WTC11 (cell line): Measurements from ENCODE around the gene SYCE3. TPM values are rescaled to one million over a fixed set of nuclear protein-coding genes. Genes with fewer than 3 reads are reported as not detected.

Experiments
- ATAC-seq: fragments of 200-7000 bp; cut with Tn5 transposase; 2 replicates; pipeline ENCODE4 v1.10.0; 2021; ENCODE audit warnings: mild to moderate bottlenecking, moderate library complexity
- CTCF ChIA-PET: fragments of 300-600 bp; sonication (Branson Sonifier 250); formaldehyde crosslinking; loops from one replicate; lab custom pipeline; 2021; ENCODE audit warnings: antibody characterized with exemption; lab: Charles Lee
- POLR2A ChIA-PET: fragments of 350-600 bp; sonication (Branson Sonifier 250); formaldehyde crosslinking; loops from one replicate; lab custom pipeline; 2021; ENCODE audit warnings: antibody characterized with exemption; lab: Charles Lee
- DNase-seq: peaks from one replicate; pipeline ENCODE4 v3.0.0; 2021; ENCODE audit warnings: low spot score
- H3K27ac Mint-ChIP-seq: 2 replicates; pipeline ENCODE4 v1.8.0; 2021; ENCODE audit warnings: mixed read lengths
- H3K27me3 Mint-ChIP-seq: 2 replicates; pipeline ENCODE4 v1.8.0; 2021; ENCODE audit warnings: low read depth, mild to moderate bottlenecking, moderate library complexity, mixed read lengths
- H3K36me3 Mint-ChIP-seq: 2 replicates; pipeline ENCODE4 v1.8.0; 2021; ENCODE audit warnings: mixed read lengths
- H3K4me1 Mint-ChIP-seq: 2 replicates; pipeline ENCODE4 v1.8.0; 2022; ENCODE audit warnings: mixed read lengths
- H3K4me3 Mint-ChIP-seq: 2 replicates; pipeline ENCODE4 v1.8.0; 2021; ENCODE audit warnings: mild to moderate bottlenecking, moderate library complexity, mixed read lengths
- H3K9me3 Mint-ChIP-seq: 2 replicates; pipeline ENCODE4 v1.8.0; 2021; ENCODE audit warnings: mixed read lengths
- AFF4 ChIP-seq: sonication (generic); formaldehyde crosslinking; IDR thresholded peaks from 2 replicates; pipeline ENCODE4 v1.8.1; 2023; ENCODE audit warnings: mild to moderate bottlenecking, missing genetic modification reagents, borderline replicate concordance
- ATF3 ChIP-seq: sonication (generic); formaldehyde crosslinking; conservative IDR thresholded peaks from 2 replicates; pipeline ENCODE4 v1.8.1; 2022; ENCODE audit warnings: mild to moderate bottlenecking, missing genetic modification reagents
- E2F1 ChIP-seq: sonication (generic); formaldehyde crosslinking; IDR thresholded peaks from 2 replicates; pipeline ENCODE4 v1.8.0; 2022; ENCODE audit warnings: mild to moderate bottlenecking, missing genetic modification reagents
- FOXJ3 ChIP-seq: sonication (generic); formaldehyde crosslinking; IDR thresholded peaks from 2 replicates; pipeline ENCODE4 v1.9.0; 2021; ENCODE audit warnings: missing genetic modification reagents, mild to moderate bottlenecking, borderline replicate concordance
- FOXP1 ChIP-seq: sonication (generic); formaldehyde crosslinking; IDR thresholded peaks from 2 replicates; pipeline ENCODE4 v1.8.0; 2022; ENCODE audit warnings: missing genetic modification reagents, mild to moderate bottlenecking, moderate library complexity, borderline replicate concordance
- GABPB1 ChIP-seq: sonication (generic); formaldehyde crosslinking; IDR thresholded peaks from 2 replicates; pipeline ENCODE4 v1.8.1; 2023; ENCODE audit warnings: mild to moderate bottlenecking, missing genetic modification reagents
- JAZF1 ChIP-seq: fragments of 250-450 bp; sonication (Bioruptor Pico); IDR thresholded peaks from 2 replicates; pipeline ENCODE4 v1.9.0; 2021; ENCODE audit warnings: moderate library complexity, mild to moderate bottlenecking, inconsistent platforms
- KAT7 ChIP-seq: sonication (generic); formaldehyde crosslinking; IDR thresholded peaks from 2 replicates; pipeline ENCODE4 v1.8.1; 2023; ENCODE audit warnings: missing genetic modification reagents, mild to moderate bottlenecking, borderline replicate concordance
- MYBL2 ChIP-seq: sonication (generic); formaldehyde crosslinking; IDR thresholded peaks from 2 replicates; pipeline ENCODE4 v1.8.1; 2023; ENCODE audit warnings: mild to moderate bottlenecking, moderate library complexity, missing genetic modification reagents
- NFYB ChIP-seq: sonication (generic); formaldehyde crosslinking; conservative IDR thresholded peaks from 2 replicates; pipeline ENCODE4 v1.8.0; 2022; ENCODE audit warnings: low read depth, missing genetic modification reagents
- NR2C2 ChIP-seq: sonication (generic); formaldehyde crosslinking; IDR thresholded peaks from 2 replicates; pipeline ENCODE4 v1.8.0; 2022; ENCODE audit warnings: mild to moderate bottlenecking, missing genetic modification reagents
- RORB ChIP-seq: fragments of 250-450 bp; sonication (Bioruptor Pico); IDR thresholded peaks from 2 replicates; pipeline ENCODE4 v1.9.0; 2021; ENCODE audit warnings: mild to moderate bottlenecking
- SP1 ChIP-seq: sonication (generic); formaldehyde crosslinking; conservative IDR thresholded peaks from 2 replicates; pipeline ENCODE4 v1.8.1; 2022; ENCODE audit warnings: missing genetic modification reagents
- TEAD1 ChIP-seq: sonication (generic); formaldehyde crosslinking; IDR thresholded peaks from 2 replicates; pipeline ENCODE4 v1.8.0; 2022; ENCODE audit warnings: mild to moderate bottlenecking, missing genetic modification reagents
- TP53 ChIP-seq: sonication (generic); formaldehyde crosslinking; IDR thresholded peaks from 2 replicates; pipeline ENCODE4 v1.8.1; 2023; ENCODE audit warnings: mild to moderate bottlenecking, missing genetic modification reagents
- ZBTB21 ChIP-seq: sonication (generic); formaldehyde crosslinking; IDR thresholded peaks from 2 replicates; pipeline ENCODE4 v1.8.1; 2023; ENCODE audit warnings: mild to moderate bottlenecking, missing genetic modification reagents, borderline replicate concordance
- ZBTB43 ChIP-seq: sonication (generic); formaldehyde crosslinking; IDR thresholded peaks from 2 replicates; pipeline ENCODE4 v1.8.1; 2023; ENCODE audit warnings: mild to moderate bottlenecking, missing genetic modification reagents
- ZNF219 ChIP-seq: sonication (generic); formaldehyde crosslinking; IDR thresholded peaks from 2 replicates; pipeline ENCODE4 v1.8.0; 2023; ENCODE audit warnings: missing genetic modification reagents, mild to moderate bottlenecking, borderline replicate concordance
- ZNF232 ChIP-seq: sonication (generic); formaldehyde crosslinking; IDR thresholded peaks from 2 replicates; pipeline ENCODE4 v1.8.0; 2022; ENCODE audit warnings: mild to moderate bottlenecking, missing genetic modification reagents
- ZNF317 ChIP-seq: sonication (generic); formaldehyde crosslinking; IDR thresholded peaks from 2 replicates; pipeline ENCODE4 v1.8.1; 2023; ENCODE audit warnings: low read depth, mild to moderate bottlenecking, moderate library complexity, missing genetic modification reagents, borderline replicate concordance
- ZNF416 ChIP-seq: fragments of 250-450 bp; sonication (Bioruptor Pico); IDR thresholded peaks from 2 replicates; pipeline ENCODE4 v1.9.0; 2021; ENCODE audit warnings: mild to moderate bottlenecking, inconsistent platforms
- ZNF423 ChIP-seq: fragments of 250-450 bp; sonication (Bioruptor Pico); IDR thresholded peaks from 2 replicates; pipeline ENCODE4 v2.1.2; 2022; ENCODE audit warnings: mild to moderate bottlenecking, moderate library complexity
- total RNA-seq: library from RNA; stranded (reverse); gene quantifications from 3 replicates; pipeline ENCODE4 v1.2.3, GENCODE V29; 2021
- TF ChIP-seq, protein P1 (sequence below): sonication (generic); formaldehyde crosslinking; IDR thresholded peaks from 2 replicates; pipeline ENCODE4 v1.8.1; 2022; ENCODE audit warnings: mild to moderate bottlenecking, moderate library complexity, missing genetic modification reagents
- TF ChIP-seq, protein P2 (sequence below): sonication (generic); formaldehyde crosslinking; IDR thresholded peaks from 2 replicates; pipeline ENCODE4 v1.8.1; 2023; ENCODE audit warnings: mild to moderate bottlenecking, missing genetic modification reagents, moderate library complexity
- TF ChIP-seq, protein P3 (sequence below): fragments of 250-450 bp; sonication (Bioruptor Pico); IDR thresholded peaks from 2 replicates; pipeline ENCODE4 v1.9.0; 2021; ENCODE audit warnings: mild to moderate bottlenecking, borderline replicate concordance

SYCE3 gene
- total RNA-seq, 1 experiment from 2014 or later: 0.46 TPM

- Mint-ChIP-seq H3K4me1 (peaks cover 3% of the 10 kb centered on the region; the same call in 1 of the 2 replicates), H3K9me3 (no peaks in the 10 kb centered on the region), H3K4me3 (no peak overlapping the region), H3K27me3 (peaks cover 57% of the 10 kb centered on the region), H3K27ac (no peak overlapping the region), H3K36me3 (no peaks in the 10 kb centered on the region)
- POLR2A ChIA-PET: no interaction called here
- DNase-seq: no peak
- ATAC-seq: no peak
- TF ChIP-seq ZNF423: no peak
- TF ChIP-seq FOXJ3: no peak
- TF ChIP-seq, protein P1, sequence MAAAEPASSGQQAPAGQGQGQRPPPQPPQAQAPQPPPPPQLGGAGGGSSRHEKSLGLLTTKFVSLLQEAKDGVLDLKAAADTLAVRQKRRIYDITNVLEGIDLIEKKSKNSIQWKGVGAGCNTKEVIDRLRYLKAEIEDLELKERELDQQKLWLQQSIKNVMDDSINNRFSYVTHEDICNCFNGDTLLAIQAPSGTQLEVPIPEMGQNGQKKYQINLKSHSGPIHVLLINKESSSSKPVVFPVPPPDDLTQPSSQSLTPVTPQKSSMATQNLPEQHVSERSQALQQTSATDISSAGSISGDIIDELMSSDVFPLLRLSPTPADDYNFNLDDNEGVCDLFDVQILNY (CRISPR knock-in tag): no peak
- no peak for TF ChIP-seq ATF3 (CRISPR knock-in tag)
- TF ChIP-seq ZNF219 (CRISPR knock-in tag): no peak
- TF ChIP-seq NR2C2 (CRISPR knock-in tag): no peak
- no peak for TF ChIP-seq RORB (CRISPR knock-in tag)
- no peak for TF ChIP-seq JAZF1 (CRISPR knock-in tag)
- TF ChIP-seq KAT7 (CRISPR knock-in tag): no peak
- no peak for TF ChIP-seq ZBTB21
- TF ChIP-seq ZNF232 (CRISPR knock-in tag): no peak
- no peak for TF ChIP-seq SP1 (CRISPR knock-in tag)
- CTCF ChIA-PET: no interaction called here
Observed at GRCh38 chr22:50595189-50595588, 32.5 kb upstream of the SYCE3 start.

GRCh38 chr22:50587407-50587806 lies 24.7 kb upstream of the SYCE3 start:
- no peak overlapping the region for H3K27ac Mint-ChIP-seq
- H3K27me3 Mint-ChIP-seq: peaks cover 36% of the 10 kb centered on the region
- peaks cover 6% of the 10 kb centered on the region for H3K4me1 Mint-ChIP-seq
- ATAC-seq: no peak
- H3K4me3 Mint-ChIP-seq: no peak overlapping the region
- POLR2A ChIA-PET: no interaction called here
- H3K36me3 Mint-ChIP-seq: no peaks in the 10 kb centered on the region
- no peaks in the 10 kb centered on the region for H3K9me3 Mint-ChIP-seq
- CTCF ChIA-PET: interaction anchor here (1.1 to 2.7 kb wide), 2 partner anchors 17 to 62 kb away, joined by 3 to 9 read pairs; partner anchors contain the start of gene SCO2
- DNase-seq: no peak
- TF ChIP-seq ZNF416 (CRISPR knock-in tag): no peak
- no peak for TF ChIP-seq TEAD1 (CRISPR knock-in tag)
- TF ChIP-seq, protein P2, sequence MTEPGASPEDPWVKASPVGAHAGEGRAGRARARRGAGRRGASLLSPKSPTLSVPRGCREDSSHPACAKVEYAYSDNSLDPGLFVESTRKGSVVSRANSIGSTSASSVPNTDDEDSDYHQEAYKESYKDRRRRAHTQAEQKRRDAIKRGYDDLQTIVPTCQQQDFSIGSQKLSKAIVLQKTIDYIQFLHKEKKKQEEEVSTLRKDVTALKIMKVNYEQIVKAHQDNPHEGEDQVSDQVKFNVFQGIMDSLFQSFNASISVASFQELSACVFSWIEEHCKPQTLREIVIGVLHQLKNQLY: no peak
- TF ChIP-seq NFYB: no peak
- no peak for TF ChIP-seq GABPB1 (CRISPR knock-in tag)
- TF ChIP-seq TP53 (CRISPR knock-in tag): no peak
- no peak for TF ChIP-seq FOXJ3
- TF ChIP-seq E2F1: no peak
- TF ChIP-seq, protein P3, sequence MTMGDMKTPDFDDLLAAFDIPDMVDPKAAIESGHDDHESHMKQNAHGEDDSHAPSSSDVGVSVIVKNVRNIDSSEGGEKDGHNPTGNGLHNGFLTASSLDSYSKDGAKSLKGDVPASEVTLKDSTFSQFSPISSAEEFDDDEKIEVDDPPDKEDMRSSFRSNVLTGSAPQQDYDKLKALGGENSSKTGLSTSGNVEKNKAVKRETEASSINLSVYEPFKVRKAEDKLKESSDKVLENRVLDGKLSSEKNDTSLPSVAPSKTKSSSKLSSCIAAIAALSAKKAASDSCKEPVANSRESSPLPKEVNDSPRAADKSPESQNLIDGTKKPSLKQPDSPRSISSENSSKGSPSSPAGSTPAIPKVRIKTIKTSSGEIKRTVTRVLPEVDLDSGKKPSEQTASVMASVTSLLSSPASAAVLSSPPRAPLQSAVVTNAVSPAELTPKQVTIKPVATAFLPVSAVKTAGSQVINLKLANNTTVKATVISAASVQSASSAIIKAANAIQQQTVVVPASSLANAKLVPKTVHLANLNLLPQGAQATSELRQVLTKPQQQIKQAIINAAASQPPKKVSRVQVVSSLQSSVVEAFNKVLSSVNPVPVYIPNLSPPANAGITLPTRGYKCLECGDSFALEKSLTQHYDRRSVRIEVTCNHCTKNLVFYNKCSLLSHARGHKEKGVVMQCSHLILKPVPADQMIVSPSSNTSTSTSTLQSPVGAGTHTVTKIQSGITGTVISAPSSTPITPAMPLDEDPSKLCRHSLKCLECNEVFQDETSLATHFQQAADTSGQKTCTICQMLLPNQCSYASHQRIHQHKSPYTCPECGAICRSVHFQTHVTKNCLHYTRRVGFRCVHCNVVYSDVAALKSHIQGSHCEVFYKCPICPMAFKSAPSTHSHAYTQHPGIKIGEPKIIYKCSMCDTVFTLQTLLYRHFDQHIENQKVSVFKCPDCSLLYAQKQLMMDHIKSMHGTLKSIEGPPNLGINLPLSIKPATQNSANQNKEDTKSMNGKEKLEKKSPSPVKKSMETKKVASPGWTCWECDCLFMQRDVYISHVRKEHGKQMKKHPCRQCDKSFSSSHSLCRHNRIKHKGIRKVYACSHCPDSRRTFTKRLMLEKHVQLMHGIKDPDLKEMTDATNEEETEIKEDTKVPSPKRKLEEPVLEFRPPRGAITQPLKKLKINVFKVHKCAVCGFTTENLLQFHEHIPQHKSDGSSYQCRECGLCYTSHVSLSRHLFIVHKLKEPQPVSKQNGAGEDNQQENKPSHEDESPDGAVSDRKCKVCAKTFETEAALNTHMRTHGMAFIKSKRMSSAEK: no peak
- TF ChIP-seq FOXP1 (CRISPR knock-in tag): no peak
- no peak for TF ChIP-seq ZNF317 (CRISPR knock-in tag)
- TF ChIP-seq AFF4: no peak
- no peak for TF ChIP-seq ZBTB43 (CRISPR knock-in tag)
- no peak for TF ChIP-seq MYBL2 (CRISPR knock-in tag)
